ENCODE measurements around the gene XNDC1N. TPM values are rescaled to one million over a fixed set of nuclear protein-coding genes. Genes with fewer than 3 reads are reported as not detected.
A peak's percentile ranks its signal among the peaks of the same experiment; 100 is the strongest.

The XNDC1N gene
- total and polyA plus RNA-seq, 2 of the 13 experiments (the other 11 are each of a cell fraction or from before 2014, with no cell fraction given), result 3.4 to 7.5 TPM

- TF ChIP-seq, protein P1, sequence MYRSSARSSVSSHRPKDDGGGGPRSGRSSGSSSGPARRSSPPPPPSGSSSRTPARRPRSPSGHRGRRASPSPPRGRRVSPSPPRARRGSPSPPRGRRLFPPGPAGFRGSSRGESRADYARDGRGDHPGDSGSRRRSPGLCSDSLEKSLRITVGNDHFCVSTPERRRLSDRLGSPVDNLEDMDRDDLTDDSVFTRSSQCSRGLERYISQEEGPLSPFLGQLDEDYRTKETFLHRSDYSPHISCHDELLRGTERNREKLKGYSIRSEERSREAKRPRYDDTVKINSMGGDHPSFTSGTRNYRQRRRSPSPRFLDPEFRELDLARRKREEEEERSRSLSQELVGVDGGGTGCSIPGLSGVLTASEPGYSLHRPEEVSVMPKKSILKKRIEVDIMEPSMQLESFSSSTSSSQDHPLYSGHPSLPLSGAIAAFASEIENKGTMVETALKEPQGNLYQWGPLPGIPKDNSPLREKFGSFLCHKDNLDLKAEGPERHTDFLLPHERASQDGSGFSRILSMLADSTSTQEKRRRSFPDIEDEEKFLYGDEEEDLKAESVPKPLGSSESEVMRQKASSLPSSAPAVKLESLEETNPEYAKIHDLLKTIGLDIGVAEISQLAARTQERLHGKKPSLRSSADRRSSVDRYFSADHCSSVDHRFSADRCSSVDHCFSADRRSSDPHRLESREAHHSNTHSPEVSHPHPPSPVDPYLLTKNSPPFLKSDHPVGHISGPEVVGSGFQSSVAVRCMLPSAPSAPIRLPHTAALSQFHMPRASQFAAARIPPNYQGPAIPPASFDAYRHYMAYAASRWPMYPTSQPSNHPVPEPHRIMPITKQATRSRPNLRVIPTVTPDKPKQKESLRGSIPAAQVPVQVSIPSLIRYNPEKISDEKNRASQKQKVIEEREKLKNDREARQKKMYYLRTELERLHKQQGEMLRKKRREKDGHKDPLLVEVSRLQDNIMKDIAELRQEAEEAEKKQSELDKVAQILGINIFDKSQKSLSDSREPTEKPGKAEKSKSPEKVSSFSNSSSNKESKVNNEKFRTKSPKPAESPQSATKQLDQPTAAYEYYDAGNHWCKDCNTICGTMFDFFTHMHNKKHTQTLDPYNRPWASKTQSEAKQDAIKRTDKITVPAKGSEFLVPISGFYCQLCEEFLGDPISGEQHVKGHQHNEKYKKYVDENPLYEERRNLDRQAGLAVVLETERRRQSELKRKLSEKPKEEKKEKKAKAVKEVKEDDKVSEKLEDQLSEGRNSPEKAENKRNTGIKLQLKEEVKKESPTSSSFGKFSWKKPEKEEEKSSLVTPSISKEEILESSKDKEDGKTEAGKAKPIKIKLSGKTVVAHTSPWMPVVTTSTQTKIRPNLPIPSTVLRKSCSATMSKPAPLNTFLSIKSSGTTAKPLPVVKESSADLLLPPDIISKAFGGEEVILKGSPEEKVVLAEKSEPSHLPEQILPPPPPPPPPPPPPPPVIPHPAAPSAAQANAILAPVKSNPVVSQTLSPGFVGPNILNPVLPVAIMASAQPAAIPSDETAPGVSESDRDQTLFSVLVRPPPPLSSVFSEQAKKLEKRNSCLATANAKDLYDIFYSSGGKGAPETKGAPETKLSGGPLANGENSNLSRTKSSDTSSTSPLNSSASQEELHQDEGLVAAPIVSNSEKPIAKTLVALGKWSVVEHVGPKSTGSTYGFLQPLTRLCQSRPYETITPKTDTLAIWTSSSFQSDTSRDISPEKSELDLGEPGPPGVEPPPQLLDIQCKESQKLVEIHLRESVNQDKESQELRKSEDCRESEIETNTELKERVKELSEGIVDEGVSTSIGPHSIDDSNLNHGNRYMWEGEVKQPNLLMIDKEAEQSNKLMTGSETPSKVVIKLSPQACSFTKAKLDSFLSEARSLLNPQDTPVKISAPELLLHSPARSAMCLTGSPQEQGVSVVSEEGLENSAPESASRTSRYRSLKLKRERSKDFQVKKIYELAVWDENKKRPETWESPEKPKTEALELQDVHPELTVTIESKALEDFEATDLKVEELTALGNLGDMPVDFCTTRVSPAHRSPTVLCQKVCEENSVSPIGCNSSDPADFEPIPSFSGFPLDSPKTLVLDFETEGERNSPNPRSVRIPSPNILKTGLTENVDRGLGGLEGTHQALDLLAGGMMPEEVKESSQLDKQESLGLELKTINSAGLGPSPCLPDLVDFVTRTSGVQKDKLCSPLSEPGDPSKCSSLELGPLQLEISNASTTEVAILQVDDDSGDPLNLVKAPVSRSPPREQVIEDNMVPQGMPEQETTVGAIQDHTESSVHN (CRISPR knock-in tag; IDR thresholded peaks at IDR 0.05), result peak; percentile 72; the same call in 1 of the 2 replicates
- TF ChIP-seq THYN1 (CRISPR knock-in tag; IDR thresholded peaks at IDR 0.05; ENCODE audit: borderline replicate concordance, low read depth), result no peak
- TF ChIP-seq ZBTB2 (CRISPR knock-in tag; IDR thresholded peaks at IDR 0.05; ENCODE audit: low read depth), result 0 out of 2 replicates have a peak, but pooled peaks have one; percentile 33
- peak; percentile 49; the same call in 1 of the 2 replicates for TF ChIP-seq ZNF766 (CRISPR knock-in tag; IDR thresholded peaks at IDR 0.05; ENCODE audit: borderline replicate concordance)
- TF ChIP-seq RXRB (CRISPR knock-in tag; IDR thresholded peaks at IDR 0.05; ENCODE audit: borderline replicate concordance), result no peak
- no peak for TF ChIP-seq PHF5A (CRISPR knock-in tag; IDR thresholded peaks at IDR 0.05; ENCODE audit: low read depth, unreplicated experiment)
- 0 out of 2 replicates have a peak, but pooled peaks have one; percentile 15 for TF ChIP-seq TGIF2 (CRISPR knock-in tag; IDR thresholded peaks at IDR 0.05)
- no peak for TF ChIP-seq ARNT2 (CRISPR knock-in tag; IDR thresholded peaks at IDR 0.05; ENCODE audit: low read depth)
- peak; percentile 97 for TF ChIP-seq GABPB1 (CRISPR knock-in tag; IDR thresholded peaks at IDR 0.05)
- TF ChIP-seq NKX3-1 (CRISPR knock-in tag; IDR thresholded peaks at IDR 0.05), result peak; percentile 75; the same call in 1 of the 2 replicates
- peak; percentile 35; the same call in 1 of the 2 replicates for TF ChIP-seq ZC3H13 (CRISPR knock-in tag; IDR thresholded peaks at IDR 0.05)
- peak; percentile 100 for TF ChIP-seq NR2C2 (CRISPR knock-in tag; IDR thresholded peaks at IDR 0.05; ENCODE audit: borderline replicate concordance)
- 0 out of 2 replicates have a peak, but pooled peaks have one; percentile 12 for TF ChIP-seq ZNF446 (CRISPR knock-in tag; IDR thresholded peaks at IDR 0.05)
- TF ChIP-seq ZNF883 (CRISPR knock-in tag; IDR thresholded peaks at IDR 0.05; ENCODE audit: not compliant biosample characterization), result peak; percentile 72
- TF ChIP-seq SNRNP70 (IDR thresholded peaks at IDR 0.05; ENCODE audit: low read depth, low read length), result no peak
- TF ChIP-seq NFIC (IDR thresholded peaks at IDR 0.05; ENCODE audit: low read length), result no peak
- no peak for TF ChIP-seq ATM (IDR thresholded peaks at IDR 0.05; ENCODE audit: borderline replicate concordance)
These were observed at the start of gene XNDC1N (continued) for GRCh38 chr11:71927820-71928736.
